NT2/D1 (cell line): Measurements from ENCODE around the gene TCHH.

ENCODE experiments used
- SUZ12 ChIP-seq: IDR thresholded peaks from 2 replicates; pipeline ENCODE4 v1.6.1; 2011; ENCODE audit not compliant: insufficient read length, insufficient read depth; ENCODE audit errors: extremely low read depth
- YY1 ChIP-seq: IDR thresholded peaks from 2 replicates; pipeline ENCODE4 v1.6.1; 2011; ENCODE audit not compliant: insufficient read length, insufficient read depth
- ZNF274 ChIP-seq: IDR thresholded peaks from 2 replicates; pipeline ENCODE4 v1.6.1; 2011; ENCODE audit warnings: mild to moderate bottlenecking, low read depth, low read length

- TF ChIP-seq ZNF274: no peak
- TF ChIP-seq YY1: no peak
- TF ChIP-seq SUZ12: no peak
Measured at GRCh38 chr1:152125834-152126443, 10.7 kb upstream of the TCHH start.
